AG04449 (cell line): ENCODE data around the gene RBM19.

Source experiments
- CTCF ChIA-PET: fragments of 350-600 bp; formaldehyde crosslinking; extraction: SDS; loops from one replicate; lab custom pipeline; 2021; ENCODE audit warnings: antibody characterized with exemption; lab: Yijun Ruan, JAX
- POLR2A ChIA-PET: fragments of 400-600, 350-600 bp; formaldehyde crosslinking; extraction: SDS; loops from one replicate; lab custom pipeline; 2020; ENCODE audit warnings: antibody characterized with exemption, inconsistent platforms; lab: Yijun Ruan, JAX
- DNase-seq: peaks from one replicate; pipeline ENCODE4 v3.0.0-alpha.2; 2010; ENCODE audit warnings: low read depth, low spot score
- H3K4me3 ChIP-seq: 2 replicates; pipeline ENCODE4 v1.5.1; 2011; ENCODE audit warnings: low read depth, mild to moderate bottlenecking, control low read depth, low read length
- CTCF ChIP-seq: IDR thresholded peaks from one replicate; pipeline ENCODE4 v1.5.1; 2011; ENCODE audit warnings: mild to moderate bottlenecking, moderate library complexity, low read length, control low read depth, inconsistent platforms; ENCODE audit not compliant: insufficient read depth; ENCODE audit errors: missing control alignments

RBM19 gene

GRCh38 chr12:113924341-113924740 lies 41.8 kb downstream of the RBM19 start:
- POLR2A ChIA-PET: no interaction called here
- DNase-seq: no peak
- no peak overlapping the region for H3K4me3 ChIP-seq
- CTCF ChIA-PET: no interaction called here
- no peak for TF ChIP-seq CTCF

DNA sequence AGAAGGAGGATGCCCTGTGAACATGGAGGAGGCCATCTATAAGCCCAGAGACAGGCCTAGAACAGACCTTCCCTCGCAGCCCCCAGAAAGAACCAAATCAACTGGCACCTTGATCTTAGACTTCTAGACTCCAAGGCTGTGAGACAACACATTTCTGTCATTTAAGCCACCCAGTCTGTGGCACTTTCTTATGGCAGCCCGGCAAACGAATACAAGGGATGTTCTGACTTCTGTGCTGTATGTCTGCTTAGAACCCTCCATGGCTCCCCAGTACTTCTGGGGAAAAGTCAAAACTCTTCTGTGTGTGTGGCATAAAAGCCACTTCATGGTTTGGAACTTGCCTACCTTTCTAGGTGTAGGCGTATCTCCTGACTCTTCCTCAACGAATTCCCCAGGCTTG lies 42.9 kb downstream of the RBM19 start:
- DNase-seq: no peak
- no peak for TF ChIP-seq CTCF
- CTCF ChIA-PET: no interaction called here
- POLR2A ChIA-PET: no interaction called here
- no peak overlapping the region for H3K4me3 ChIP-seq

- H3K4me3 ChIP-seq: no peak overlapping the region
- no peak for DNase-seq
- ChIA-PET POLR2A (no interaction called here), CTCF (interaction anchor here (1.4 kb wide), 1 partner anchor 8 kb away, joined by 3 read pairs; no protein-coding TSS in a partner anchor)
- TF ChIP-seq CTCF: no peak
These were observed 44.7 kb downstream of the RBM19 start for GRCh38 chr12:113921430-113921829.

GRCh38 chr12:113919791-113920190 lies 46.3 kb downstream of the RBM19 start:
- TF ChIP-seq CTCF: no peak
- POLR2A ChIA-PET: no interaction called here
- CTCF ChIA-PET: interaction anchor here (2.0 to 3.6 kb wide), 2 partner anchors 10 to 458 kb away, joined by 4 to 17 read pairs; no protein-coding TSS in a partner anchor
- no peak overlapping the region for H3K4me3 ChIP-seq
- no peak for DNase-seq

GRCh38 chr12:113918306-113918705 lies 47.8 kb downstream of the RBM19 start:
- no peak overlapping the region for H3K4me3 ChIP-seq
- DNase-seq: no peak
- CTCF ChIA-PET: interaction anchor here (2.2 to 3.6 kb wide), 2 partner anchors 9 to 457 kb away, joined by 9 to 17 read pairs; no protein-coding TSS in a partner anchor
- no peak for TF ChIP-seq CTCF
- POLR2A ChIA-PET: interaction anchor here (0.5 kb wide), 1 partner anchor 67 kb away, joined by 3 read pairs; no protein-coding TSS in a partner anchor

- CTCF ChIA-PET: interaction anchor here (0.8 to 3.6 kb wide), 4 partner anchors 8 to 456 kb away, joined by 3 to 17 read pairs (median 6); partner anchors contain the start of gene RBM19
- POLR2A ChIA-PET: no interaction called here
- no peak for TF ChIP-seq CTCF
- no peak for DNase-seq
- no peak overlapping the region for H3K4me3 ChIP-seq
These were observed 48.7 kb downstream of the RBM19 start for GRCh38 chr12:113917393-113917792.
